Naive thymus-derived CD8-positive, alpha-beta T cell (primary cell): ENCODE measurements around the gene BPIFB4. TPM values are rescaled to one million over a fixed set of nuclear protein-coding genes. Genes with fewer than 3 reads are reported as not detected.
A peak's percentile ranks its signal among the peaks of the same experiment; 100 is the strongest.
"Not testable (repeated sequence)": the region's sequence is repeated elsewhere in the genome, so short reads cannot be mapped to it uniquely, and the experiment has no call there.

ENCODE experiments used
- ATAC-seq, 2 donors: fragments of 150-1000 bp; cut with Tn5 transposase in 1 of 2; sonication (Bioruptor Pico), chemical (Tn5 transposase) in 1 of 2; 1 replicate in 1 of 2; 2 replicates in 1 of 2; pipeline ENCODE4 v1.10.0; 2021; ENCODE audit warnings: mild to moderate bottlenecking in 2 of 2, moderate library complexity in 2 of 2
- POLR2A ChIA-PET: fragments of 350-600 bp; sonication (Branson Sonifier 250); formaldehyde crosslinking; loops from one replicate; lab custom pipeline; 2021; ENCODE audit warnings: antibody characterized with exemption; lab: Charles Lee
- DNase-seq, 10 donors: peaks; one replicate each; pipeline versions ENCODE4 v3.0.0 to v3.0.0-alpha.2; 2020 to 2022
- H3K27ac Mint-ChIP-seq, 10 donors: one replicate each; pipeline ENCODE4 v1.8.0; 2020 to 2022; ENCODE audit warnings: mild to moderate bottlenecking in 10 of 10, mixed read lengths in 10 of 10, moderate library complexity in 4 of 10, inconsistent platforms in 1 of 10
- H3K27me3 Mint-ChIP-seq, 5 donors: one replicate each; pipeline ENCODE4 v1.8.0; 2021 to 2022; ENCODE audit warnings: mixed read lengths in 5 of 5
- H3K36me3 Mint-ChIP-seq, 3 donors: one replicate each; pipeline ENCODE4 v1.8.0; 2020 to 2022; ENCODE audit warnings: mixed read lengths in 3 of 3, mild to moderate bottlenecking in 2 of 3, inconsistent platforms in 1 of 3
- H3K4me1 Mint-ChIP-seq, 4 donors: one replicate each; pipeline ENCODE4 v1.8.0; 2021 to 2022; ENCODE audit warnings: mixed read lengths in 4 of 4
- H3K4me3 Mint-ChIP-seq, 10 donors: one replicate each; pipeline ENCODE4 v1.8.0; 2020 to 2022; ENCODE audit warnings: mild to moderate bottlenecking in 10 of 10, mixed read lengths in 10 of 10, moderate library complexity in 6 of 10, inconsistent platforms in 1 of 10
- H3K9me3 Mint-ChIP-seq, 9 donors: one replicate each; pipeline ENCODE4 v1.8.0; 2020 to 2022; ENCODE audit warnings: mixed read lengths in 9 of 9, mild to moderate bottlenecking in 3 of 9, inconsistent platforms in 1 of 9, moderate library complexity in 1 of 9
- polyA plus RNA-seq, 3 donors: library from polyadenylated mRNA; unstranded; fragments of 300-500 nt; fragmentation: Illumina TruSeq; gene quantifications; one replicate each; pipeline ENCODE4 v1.2.3, GENCODE V29; 2021
- total RNA-seq, 8 experiments: library from RNA in 2 of 8; stranded (reverse) in 2 of 8; gene quantifications; one replicate each; pipeline ENCODE4 v1.2.3 and lab custom pipeline; 2021 to 2026

Gene BPIFB4
- total and polyA plus RNA-seq, 5 experiments from 2014 or later, result not detected

DNA sequence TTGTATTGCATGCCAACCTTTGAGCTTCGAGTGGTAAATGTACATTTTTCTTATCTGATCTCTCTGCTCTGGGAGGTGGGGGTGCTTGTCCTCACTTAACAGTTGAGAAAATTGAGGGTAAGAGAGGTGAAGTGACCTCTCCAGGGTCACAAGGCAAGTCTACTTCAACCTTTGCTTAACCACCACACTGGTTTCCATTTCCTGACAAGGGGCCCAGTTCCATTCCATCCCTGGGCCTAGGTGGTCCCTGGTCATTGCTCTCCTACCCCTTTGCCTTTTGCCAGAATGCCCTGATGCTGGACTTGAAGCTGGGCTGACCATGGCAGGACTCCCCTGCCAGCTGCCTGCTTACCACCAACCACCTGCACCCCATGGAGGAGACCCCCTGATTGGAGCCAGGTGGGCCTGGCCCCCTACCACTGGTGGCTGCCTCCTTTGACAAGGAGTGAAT lies 35.7 kb upstream of the BPIFB4 start:
- Mint-ChIP-seq H3K9me3 (peaks cover 6 to 22% (median 17%) of the 10 kb centered on the region in 9 donors), H3K27ac (no peak overlapping the region), H3K4me3 (no peak overlapping the region), H3K27me3 (no peaks in the 10 kb centered on the region), H3K36me3 (peaks cover 0 to 13% (median 12%) of the 10 kb centered on the region in 3 donors), H3K4me1 (peaks cover 0 to 6% (median 0%) of the 10 kb centered on the region in 4 donors)
- DNase-seq (peak in 1 of 10 donors; percentile 46), ATAC-seq (no peak)
- POLR2A ChIA-PET, result no interaction called here

DNA sequence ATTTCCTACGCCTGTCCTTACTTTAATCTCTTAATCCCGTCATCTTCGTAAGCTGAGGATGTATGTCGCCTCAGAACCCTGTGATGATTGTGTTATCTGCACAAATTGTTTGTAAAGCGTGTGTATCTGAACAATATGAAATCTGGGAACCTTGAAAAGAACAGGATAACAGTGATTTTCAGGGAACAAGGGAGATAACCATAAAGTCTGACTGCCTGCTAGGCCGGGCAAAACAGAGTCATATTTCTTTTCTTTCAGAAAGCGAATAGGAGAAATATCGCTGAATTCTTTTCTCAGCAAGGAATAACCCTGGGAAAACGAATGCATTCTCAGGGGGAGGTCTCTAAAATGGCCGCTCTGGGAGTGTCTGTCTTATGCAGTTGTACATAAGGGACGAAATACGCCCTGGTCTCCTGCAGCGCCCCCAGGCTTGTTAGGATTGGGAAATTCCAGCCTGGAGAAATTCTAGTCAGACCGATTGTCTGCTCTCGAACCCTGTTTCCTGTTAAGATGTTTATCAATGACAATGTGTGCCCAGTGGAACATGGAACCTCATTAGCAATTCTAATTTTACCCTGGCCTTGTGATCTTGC lies 34.2 kb upstream of the BPIFB4 start:
- H3K4me3 Mint-ChIP-seq, POLR2A ChIA-PET, ATAC-seq: not testable (repeated sequence)

DNA sequence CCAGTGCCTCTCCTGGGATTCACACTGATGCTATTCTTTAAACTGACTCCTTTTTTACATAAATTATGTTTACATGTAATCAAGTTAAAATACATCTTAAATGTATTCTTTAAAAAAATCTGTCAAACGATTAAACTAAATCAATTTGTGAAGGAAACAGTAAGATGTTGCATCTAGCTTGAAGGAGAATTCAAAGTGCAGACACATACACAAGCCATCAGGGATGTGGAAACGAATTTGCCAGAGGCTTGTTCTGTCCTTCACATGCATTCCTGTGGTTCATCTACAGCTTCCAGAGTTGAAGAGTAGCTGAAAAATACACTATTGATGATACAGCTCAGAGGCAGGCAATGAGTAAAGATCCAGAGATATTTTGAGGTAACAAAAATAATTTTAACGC lies 33.0 kb upstream of the BPIFB4 start:
- Mint-ChIP-seq H3K4me3 (no peak overlapping the region), H3K27ac (no peak overlapping the region), H3K27me3 (no peaks in the 10 kb centered on the region), H3K36me3 (peaks cover 0 to 13% (median 12%) of the 10 kb centered on the region in 3 donors), H3K4me1 (peaks cover 0 to 6% (median 2%) of the 10 kb centered on the region in 4 donors), H3K9me3 (peaks cover 6 to 22% (median 17%) of the 10 kb centered on the region in 9 donors)
- no peak for DNase-seq
- ATAC-seq, result no peak
- POLR2A ChIA-PET, result no interaction called here

More for the DNA sequence above, 34.2 kb upstream of the BPIFB4 start:
- peaks cover 6 to 22% (median 17%) of the 10 kb centered on the region in 9 donors for H3K9me3 Mint-ChIP-seq
- not testable (repeated sequence) for H3K27me3 Mint-ChIP-seq, DNase-seq, H3K4me1 Mint-ChIP-seq, H3K27ac Mint-ChIP-seq
- peaks cover 0 to 13% (median 12%) of the 10 kb centered on the region in 3 donors for H3K36me3 Mint-ChIP-seq

DNA sequence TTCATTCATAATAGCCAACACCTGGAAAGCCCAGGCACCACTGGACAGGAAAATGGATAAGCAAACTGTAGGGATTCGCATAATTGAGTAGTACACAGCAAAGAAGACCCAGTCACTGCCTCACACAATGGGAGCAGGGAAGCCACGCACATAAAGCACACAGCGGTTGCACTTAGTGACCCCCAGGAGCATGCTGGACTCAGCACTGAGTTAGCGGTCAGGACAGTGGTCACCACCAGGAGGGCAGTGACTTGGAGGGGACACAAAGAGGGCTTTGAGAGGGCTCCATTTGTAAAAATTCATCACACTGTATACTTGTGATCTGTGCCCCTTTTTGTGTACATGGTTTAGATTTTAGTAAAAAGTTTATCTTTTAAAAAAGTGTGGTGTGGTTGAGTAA lies 28.1 kb upstream of the BPIFB4 start:
- Mint-ChIP-seq H3K9me3 (peaks cover 0 to 5% (median 3%) of the 10 kb centered on the region in 9 donors), H3K27me3 (no peaks in the 10 kb centered on the region), H3K4me1 (peaks cover 0 to 11% (median 5%) of the 10 kb centered on the region in 4 donors), H3K27ac (peak overlapping the region in 4 of 10 donors; percentile 15 to 85 (median 42)), H3K4me3 (no peak overlapping the region), H3K36me3 (peaks cover 0 to 4% (median 0%) of the 10 kb centered on the region in 3 donors)
- DNase-seq, result no peak
- ATAC-seq, result no peak
- POLR2A ChIA-PET, result no interaction called here

DNA sequence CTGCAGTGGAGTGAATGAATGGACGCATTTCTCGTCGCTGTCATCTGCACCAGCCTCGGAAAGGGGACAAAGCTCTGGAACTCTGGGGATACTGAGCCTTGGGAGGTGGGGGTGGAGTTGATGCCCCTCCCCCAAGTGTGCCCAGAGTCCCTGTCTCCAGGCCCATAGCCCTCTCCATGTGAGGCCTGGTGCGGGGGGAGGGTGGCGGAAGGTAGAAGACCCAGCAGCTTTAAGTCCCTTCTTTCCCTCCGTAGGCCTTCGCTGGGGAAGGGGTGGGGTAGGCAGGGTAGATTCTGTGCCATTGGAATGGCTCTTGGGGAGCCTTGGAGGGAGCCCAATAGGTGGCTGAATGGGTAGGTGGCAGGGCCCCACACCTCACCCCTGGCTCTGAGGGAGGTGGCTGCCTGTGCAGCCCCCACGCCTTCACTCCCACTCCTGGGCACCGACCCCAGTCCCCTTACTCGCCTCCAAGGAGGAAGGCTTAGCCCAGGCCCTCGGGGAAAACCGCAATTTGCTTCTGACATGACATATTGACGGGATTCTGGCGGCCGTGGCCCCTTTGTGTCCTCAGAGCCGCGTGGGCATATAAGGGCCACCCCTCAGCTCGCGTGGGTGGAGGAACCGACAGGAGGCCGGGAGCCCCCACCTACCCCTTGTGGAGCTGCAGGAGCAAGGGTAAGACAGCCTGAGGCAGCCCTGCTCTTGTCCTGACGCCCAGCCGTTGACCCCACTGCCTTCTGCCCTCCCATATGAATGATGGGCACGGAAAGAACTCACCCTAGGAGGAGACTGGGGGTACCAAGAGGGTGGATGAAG lies 25.9 kb upstream of the BPIFB4 start, which contains the start of gene BPIFB3:
Gene BPIFB3 (plus strand): TSS at position 613 of the 816 bp plus-strand sequence. CDS start 1,533 bp downstream, outside the sequence.
- Mint-ChIP-seq H3K4me1 (peaks cover 0 to 15% (median 7%) of the 10 kb centered on the region in 4 donors), H3K4me3 (no peak within 1 kb of the TSS), H3K27ac (peak within 1 kb of the TSS in 3 of 10 donors; percentile 34 to 57 (median 55)), H3K36me3 (no peaks in the 10 kb centered on the region), H3K27me3 (no peaks in the 10 kb centered on the region), H3K9me3 (peaks cover 0 to 3% (median 0%) of the 10 kb centered on the region in 9 donors)
- DNase-seq (no peak), ATAC-seq (no peak)
- POLR2A ChIA-PET, result no interaction called here

DNA sequence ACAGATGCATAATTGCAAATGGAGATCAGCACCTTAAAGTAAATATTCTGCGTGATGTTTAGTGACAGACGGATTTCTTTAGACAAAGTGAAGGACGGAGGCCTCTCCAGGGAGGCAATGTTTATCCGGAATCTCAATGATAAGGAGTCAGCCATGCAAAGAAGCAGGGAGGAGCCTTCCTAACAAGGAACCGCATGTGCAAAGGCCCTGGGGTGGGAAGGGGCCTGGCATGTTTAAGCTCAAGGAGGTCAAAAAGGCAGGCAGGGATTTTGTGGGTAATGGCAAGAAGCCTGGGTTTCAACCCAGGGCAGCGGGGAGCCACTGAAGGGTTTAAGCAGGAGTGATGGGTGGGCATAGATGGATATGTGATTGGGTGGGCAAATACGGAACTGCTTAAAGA lies 25.1 kb upstream of the BPIFB4 start:
- no peak for DNase-seq
- H3K4me3 Mint-ChIP-seq, result no peak overlapping the region
- no peaks in the 10 kb centered on the region for H3K9me3 Mint-ChIP-seq
- H3K27ac Mint-ChIP-seq, result peak overlapping the region in 2 of 10 donors; percentile 34 to 57
- POLR2A ChIA-PET, result no interaction called here
- H3K4me1 Mint-ChIP-seq, result peaks cover 0 to 15% (median 7%) of the 10 kb centered on the region in 4 donors
- no peaks in the 10 kb centered on the region for H3K27me3 Mint-ChIP-seq
- ATAC-seq, result no peak
- H3K36me3 Mint-ChIP-seq, result no peaks in the 10 kb centered on the region

DNA sequence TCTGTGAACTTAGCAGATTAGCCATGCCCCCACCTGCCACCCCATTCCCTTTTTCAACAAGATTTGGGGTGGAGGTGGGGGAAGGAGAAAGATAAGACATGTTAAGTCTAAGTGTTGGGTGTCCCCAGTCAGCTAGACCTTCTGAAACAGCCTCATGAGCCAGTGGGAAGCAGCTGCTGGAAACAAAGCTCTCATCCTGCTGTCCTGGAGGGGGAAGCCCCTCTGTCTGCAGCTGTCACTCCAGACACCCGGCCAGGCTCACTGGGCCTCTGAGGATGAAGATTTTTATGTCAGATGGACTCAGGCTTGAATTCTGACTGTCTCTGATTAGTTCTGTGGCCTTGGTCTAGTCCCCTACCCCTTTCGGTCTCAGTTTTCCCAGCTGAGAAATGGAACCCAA lies 24.7 kb upstream of the BPIFB4 start:
- Mint-ChIP-seq H3K27me3 (no peaks in the 10 kb centered on the region), H3K4me3 (no peak overlapping the region), H3K4me1 (peaks cover 0 to 15% (median 7%) of the 10 kb centered on the region in 4 donors), H3K9me3 (no peaks in the 10 kb centered on the region), H3K36me3 (no peaks in the 10 kb centered on the region), H3K27ac (peak overlapping the region in 1 of 10 donors; percentile 32)
- POLR2A ChIA-PET, result no interaction called here
- no peak for ATAC-seq
- DNase-seq, result no peak

DNA sequence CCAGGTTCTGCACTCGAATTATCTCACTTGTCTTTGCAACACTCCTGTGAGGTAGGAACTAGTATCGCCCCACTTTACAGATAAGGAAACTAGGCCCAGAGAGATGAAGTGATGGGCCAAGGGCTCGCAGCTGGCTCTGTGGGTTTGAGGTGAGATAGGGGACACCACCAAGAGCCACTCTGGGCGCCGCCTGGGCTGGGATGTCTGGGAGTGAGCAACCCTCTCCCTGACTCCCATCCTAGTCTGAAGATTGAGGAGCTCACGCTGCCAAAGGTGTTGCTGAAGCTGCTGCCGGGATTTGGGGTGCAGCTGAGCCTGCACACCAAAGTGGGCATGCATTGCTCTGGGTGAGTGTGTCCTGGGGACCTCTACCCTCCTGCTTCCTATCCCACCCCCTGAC lies 20.3 kb upstream of the BPIFB4 start:
- no peaks in the 10 kb centered on the region for H3K36me3 Mint-ChIP-seq
- POLR2A ChIA-PET, result no interaction called here
- no peak for DNase-seq
- ATAC-seq, result no peak
- H3K9me3 Mint-ChIP-seq, result no peaks in the 10 kb centered on the region
- peak overlapping the region in 1 of 10 donors; percentile 63 for H3K27ac Mint-ChIP-seq
- H3K4me3 Mint-ChIP-seq, result no peak overlapping the region
- H3K27me3 Mint-ChIP-seq, result no peaks in the 10 kb centered on the region
- H3K4me1 Mint-ChIP-seq, result peaks cover 0 to 9% (median 5%) of the 10 kb centered on the region in 4 donors

DNA sequence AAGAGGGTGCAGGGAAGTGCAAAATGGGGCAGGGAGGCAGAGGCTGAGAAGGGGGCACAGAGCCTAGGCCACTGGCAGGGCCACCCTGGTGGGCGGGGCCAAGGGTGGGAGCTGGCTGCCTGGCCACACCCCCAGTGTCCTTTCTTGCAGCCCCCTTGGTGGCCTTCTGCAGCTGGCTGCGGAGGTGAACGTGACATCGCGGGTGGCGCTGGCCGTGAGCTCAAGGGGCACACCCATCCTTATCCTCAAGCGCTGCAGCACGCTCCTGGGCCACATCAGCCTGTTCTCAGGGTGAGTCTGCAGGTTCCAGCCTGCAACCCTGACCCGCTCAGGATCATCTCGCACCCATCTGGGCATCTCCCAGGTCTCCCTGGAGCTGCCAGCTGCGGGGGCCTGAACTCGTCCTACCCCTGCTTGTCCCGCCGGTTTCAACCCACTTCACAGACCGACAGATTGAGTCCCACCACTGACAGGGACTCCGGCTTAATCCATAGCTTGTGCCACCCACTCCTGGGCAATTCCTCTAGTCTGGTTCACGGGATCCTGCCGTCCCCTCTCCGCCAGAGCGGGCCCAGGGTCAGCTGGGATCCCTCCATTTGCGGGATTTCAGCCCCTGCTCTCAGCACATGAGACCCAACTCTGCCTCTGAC lies 19.6 kb upstream of the BPIFB4 start:
- no peak for ATAC-seq
- Mint-ChIP-seq H3K27ac (peak overlapping the region in 1 of 10 donors; percentile 63), H3K9me3 (no peaks in the 10 kb centered on the region)

DNA sequence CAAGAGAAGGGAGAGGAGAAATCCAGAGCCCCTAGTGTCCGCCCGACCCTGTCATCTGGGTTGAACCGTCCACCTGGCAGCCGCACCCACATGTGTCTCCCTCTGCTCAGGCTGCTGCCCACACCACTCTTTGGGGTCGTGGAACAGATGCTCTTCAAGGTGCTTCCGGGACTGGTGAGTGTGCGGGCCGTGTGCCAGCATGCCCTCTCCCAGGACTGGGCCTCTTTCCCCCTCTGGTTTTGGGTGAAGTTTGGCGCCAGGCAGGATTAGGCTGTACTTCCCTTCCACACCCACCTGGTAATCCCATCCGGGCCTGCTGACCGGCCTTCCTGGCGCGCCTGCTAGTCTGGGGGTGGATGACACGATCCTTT lies 17.8 kb upstream of the BPIFB4 start:
- H3K4me3 Mint-ChIP-seq, result no peak overlapping the region
- no peak overlapping the region for H3K27ac Mint-ChIP-seq
- POLR2A ChIA-PET, result no interaction called here
- H3K4me1 Mint-ChIP-seq, result peaks cover 0 to 4% (median 3%) of the 10 kb centered on the region in 4 donors
- H3K27me3 Mint-ChIP-seq, result no peaks in the 10 kb centered on the region
- no peaks in the 10 kb centered on the region for H3K36me3 Mint-ChIP-seq
- H3K9me3 Mint-ChIP-seq, result no peaks in the 10 kb centered on the region
- DNase-seq (no peak), ATAC-seq (no peak)

More for the DNA sequence above, 19.6 kb upstream of the BPIFB4 start:
- Mint-ChIP-seq H3K4me3 (no peak overlapping the region), H3K4me1 (peaks cover 0 to 8% (median 3%) of the 10 kb centered on the region in 4 donors), H3K27me3 (no peaks in the 10 kb centered on the region), H3K36me3 (no peaks in the 10 kb centered on the region)
- POLR2A ChIA-PET, result no interaction called here
- no peak for DNase-seq

DNA sequence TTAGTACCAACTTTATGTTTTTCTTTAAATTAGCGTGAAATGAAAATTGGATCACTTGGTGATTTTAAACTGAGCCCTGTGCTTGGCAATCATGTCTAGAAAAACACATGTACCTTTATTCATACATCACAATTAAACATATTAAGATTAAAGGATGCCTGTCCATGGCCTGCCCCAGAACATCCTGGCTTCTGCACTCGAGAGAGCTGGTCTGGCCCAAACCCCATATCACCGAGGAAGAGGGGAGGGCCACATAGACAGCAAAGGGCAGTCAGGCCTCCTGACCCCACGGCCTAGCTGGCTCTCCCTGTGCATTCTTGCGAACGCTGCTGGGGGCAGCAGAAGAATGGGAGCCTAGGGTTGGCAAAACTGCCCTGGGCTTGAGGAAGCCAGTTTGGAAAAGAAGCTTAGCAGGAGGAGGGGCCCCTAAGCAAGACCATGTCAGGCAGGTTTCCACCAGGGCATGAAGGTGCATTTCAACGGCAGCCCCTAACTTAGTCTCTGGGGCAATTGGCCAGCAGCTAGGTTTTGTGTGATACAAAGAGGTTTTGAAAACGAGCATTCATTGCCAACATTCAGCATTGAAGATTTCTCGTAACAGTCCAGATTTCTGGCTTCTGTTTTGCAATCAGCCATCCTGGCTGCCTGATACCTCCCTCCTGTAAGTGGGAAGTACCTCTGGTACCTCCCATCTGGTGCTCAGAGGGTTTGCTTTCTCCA lies 17.2 kb upstream of the BPIFB4 start:
- H3K36me3 Mint-ChIP-seq, result no peaks in the 10 kb centered on the region
- no peaks in the 10 kb centered on the region for H3K9me3 Mint-ChIP-seq
- DNase-seq (no peak), ATAC-seq (no peak)
- H3K27me3 Mint-ChIP-seq, result no peaks in the 10 kb centered on the region
- H3K4me3 Mint-ChIP-seq, result no peak overlapping the region
- POLR2A ChIA-PET, result no interaction called here
- H3K4me1 Mint-ChIP-seq, result peaks cover 0 to 5% (median 3%) of the 10 kb centered on the region in 4 donors
- H3K27ac Mint-ChIP-seq, result peak overlapping the region in 1 of 10 donors; percentile 41

DNA sequence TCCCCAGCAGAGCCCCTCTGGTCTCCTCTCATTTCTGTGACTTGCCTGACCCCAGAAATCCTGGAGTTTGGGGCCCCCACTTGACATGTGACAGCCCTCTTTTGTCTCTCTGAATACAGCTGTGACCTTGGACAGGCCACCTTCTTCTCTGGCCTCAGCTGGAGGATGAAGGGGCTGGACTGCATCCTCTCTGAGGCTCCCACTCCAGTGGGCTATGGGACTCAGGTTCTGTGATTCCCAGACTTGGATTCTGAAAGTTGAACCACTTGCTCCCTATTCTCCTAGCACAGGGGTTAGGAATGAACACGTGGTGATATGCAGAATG lies 16.7 kb upstream of the BPIFB4 start:
- H3K9me3 Mint-ChIP-seq, result no peaks in the 10 kb centered on the region
- H3K4me3 Mint-ChIP-seq, result no peak overlapping the region
- no peaks in the 10 kb centered on the region for H3K27me3 Mint-ChIP-seq
- H3K4me1 Mint-ChIP-seq, result peaks cover 1 to 4% (median 3%) of the 10 kb centered on the region in 4 donors
- ATAC-seq, result no peak
- POLR2A ChIA-PET, result no interaction called here
- no peaks in the 10 kb centered on the region for H3K36me3 Mint-ChIP-seq
- peak overlapping the region in 1 of 10 donors; percentile 41 for H3K27ac Mint-ChIP-seq
- DNase-seq, result no peak
